GM23248 (cell line): ENCODE results near the gene SLC4A3.

Source experiments
- EZH2 ChIP-seq: fragments of 200-600 bp; sonication (generic); IDR thresholded peaks from 2 replicates; pipeline ENCODE4 v1.6.1; 2018; ENCODE audit warnings: antibody characterized with exemption, mild to moderate bottlenecking; ENCODE audit not compliant: insufficient read depth, poor library complexity, severe bottlenecking
- EZH2phosphoT487 ChIP-seq: fragments of 200-600 bp; sonication (generic); IDR thresholded peaks from 2 replicates; pipeline ENCODE4 v1.6.1; 2018; ENCODE audit warnings: antibody characterized with exemption, moderate library complexity, mild to moderate bottlenecking, low read depth; ENCODE audit not compliant: insufficient read depth

DNA sequence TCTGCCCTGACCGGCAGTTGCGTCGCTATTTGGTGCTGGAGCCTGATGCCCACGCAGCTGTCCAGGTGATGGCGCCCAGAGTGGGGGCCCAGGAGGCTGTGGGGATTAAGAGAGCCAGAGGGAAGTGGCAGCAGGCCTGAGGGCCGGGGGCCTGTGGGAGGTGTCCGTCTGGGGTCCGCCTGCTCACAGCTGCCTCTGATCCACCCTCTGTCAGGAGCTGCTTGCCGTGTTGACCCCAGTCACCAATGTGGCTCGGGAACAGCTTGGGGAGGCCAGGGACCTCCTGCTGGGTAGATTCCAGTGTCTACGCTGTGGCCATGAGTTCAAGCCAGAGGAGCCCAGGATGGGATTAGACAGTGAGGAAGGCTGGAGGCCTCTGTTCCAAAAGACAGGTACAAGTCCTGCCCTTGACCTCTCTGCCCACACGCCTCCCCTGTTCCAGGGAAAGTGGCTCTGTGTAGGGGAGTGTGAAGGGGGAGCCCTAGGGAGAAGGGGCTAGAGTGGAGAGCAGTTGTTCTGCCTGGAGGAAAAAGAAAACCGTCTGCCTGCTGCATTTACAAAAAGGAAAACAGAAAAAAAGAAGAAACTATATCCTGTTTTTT, 18.2 kb upstream of the SLC4A3 start:
- TF ChIP-seq EZH2 (no peak), EZH2phosphoT487 (no peak)
